ENCODE data around the gene STAC2.

The STAC2 gene

DNA sequence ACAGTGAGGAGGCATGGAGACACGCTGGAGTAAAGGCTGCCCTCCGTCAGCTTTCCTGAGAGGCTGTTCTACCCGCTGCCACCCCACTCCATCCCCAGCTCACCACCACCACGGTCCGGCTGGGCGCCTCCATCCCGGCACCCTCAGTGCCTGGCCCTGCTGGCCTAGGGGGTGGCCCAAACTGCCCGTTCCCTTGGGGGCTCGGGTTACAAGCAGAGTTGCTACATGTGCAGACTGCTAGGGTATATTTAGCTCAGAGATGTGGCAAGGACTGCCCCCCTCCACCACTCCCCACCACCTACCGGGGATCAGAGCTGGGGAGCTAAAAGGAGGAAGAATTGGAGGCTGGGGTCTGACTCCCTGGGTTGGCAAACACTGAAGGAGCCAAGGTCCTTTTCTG lies 32.4 kb downstream of the STAC2 start:
- no peak overlapping the region for H3K27ac ChIP-seq (ENCODE audit: low read length)
- H3K4me1 ChIP-seq (ENCODE audit: control insufficient read depth, low read depth, low read length), result peaks cover 24% of the 10 kb centered on the region
- H3K4me3 ChIP-seq (ENCODE audit: low read length), result no peak overlapping the region
- no peaks in the 10 kb centered on the region for H3K9me3 ChIP-seq (ENCODE audit: control insufficient read depth, low read depth, low read length)
- H3K9ac ChIP-seq (ENCODE audit: low read length), result no peak overlapping the region
- peaks cover 34% of the 10 kb centered on the region for H3K36me3 ChIP-seq (ENCODE audit: control insufficient read depth, low read depth, low read length)
- H3K27me3 ChIP-seq (ENCODE audit: control insufficient read depth, insufficient read depth, low read length), result no peaks in the 10 kb centered on the region

GRCh38 chr17:39192901-39193300 lies 32.8 kb downstream of the STAC2 start:
- Histone ChIP-seq H3K9ac (ENCODE audit: low read length) (no peak overlapping the region), H3K27me3 (ENCODE audit: control insufficient read depth, insufficient read depth, low read length) (no peaks in the 10 kb centered on the region), H3K4me3 (ENCODE audit: low read length) (no peak overlapping the region), H3K4me1 (ENCODE audit: control insufficient read depth, low read depth, low read length) (peaks cover 21% of the 10 kb centered on the region), H3K36me3 (ENCODE audit: control insufficient read depth, low read depth, low read length) (peaks cover 38% of the 10 kb centered on the region), H3K9me3 (ENCODE audit: control insufficient read depth, low read depth, low read length) (no peaks in the 10 kb centered on the region), H3K27ac (ENCODE audit: low read length) (no peak overlapping the region)

- Histone ChIP-seq H3K27ac (ENCODE audit: low read length) (no peak overlapping the region), H3K9ac (ENCODE audit: low read length) (no peak overlapping the region), H3K9me3 (ENCODE audit: control insufficient read depth, low read depth, low read length) (no peaks in the 10 kb centered on the region), H3K36me3 (ENCODE audit: control insufficient read depth, low read depth, low read length) (peaks cover 46% of the 10 kb centered on the region), H3K4me3 (ENCODE audit: low read length) (no peak overlapping the region), H3K27me3 (ENCODE audit: control insufficient read depth, insufficient read depth, low read length) (no peaks in the 10 kb centered on the region), H3K4me1 (ENCODE audit: control insufficient read depth, low read depth, low read length) (peaks cover 20% of the 10 kb centered on the region)
Observed at GRCh38 chr17:39191750-39192510, 33.8 kb downstream of the STAC2 start.

DNA sequence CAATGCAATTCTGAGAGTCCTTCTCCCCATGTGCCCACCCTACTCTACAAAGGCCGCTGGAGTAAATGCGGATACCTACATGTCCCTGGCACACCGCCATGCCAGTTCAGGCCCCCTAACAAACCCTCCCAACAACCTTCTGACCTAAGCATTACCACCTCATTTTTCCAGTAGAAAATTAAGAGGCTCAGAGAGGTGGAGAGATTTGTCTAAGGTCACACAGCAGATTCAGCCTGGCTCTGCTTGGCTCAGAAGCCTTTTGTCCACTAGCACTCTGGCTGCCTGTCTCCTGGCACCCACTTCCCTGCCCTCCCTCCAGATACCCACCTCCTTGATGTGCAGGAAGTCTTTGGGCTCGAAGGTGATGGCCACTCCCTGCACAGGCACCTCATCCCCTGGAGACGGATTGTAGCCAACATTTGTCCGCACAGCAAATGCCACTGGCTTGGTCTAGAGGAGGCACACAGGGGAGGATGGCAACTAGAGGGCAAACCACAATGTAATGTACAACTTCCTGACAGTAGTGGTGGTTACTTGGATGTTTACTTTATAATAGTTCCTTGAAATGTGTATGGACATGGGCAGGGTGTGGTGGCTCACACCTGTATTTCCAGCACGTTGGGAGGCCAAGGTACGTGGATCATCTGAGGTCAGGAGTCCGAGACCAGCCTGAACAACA lies 38.5 kb downstream of the STAC2 start:
- no peaks in the 10 kb centered on the region for H3K27me3 ChIP-seq (ENCODE audit: control insufficient read depth, insufficient read depth, low read length)
- no peaks in the 10 kb centered on the region for H3K9me3 ChIP-seq (ENCODE audit: control insufficient read depth, low read depth, low read length)
- no peak overlapping the region for H3K9ac ChIP-seq (ENCODE audit: low read length)
- H3K27ac ChIP-seq (ENCODE audit: low read length), result no peak overlapping the region
- H3K4me3 ChIP-seq (ENCODE audit: low read length), result no peak overlapping the region
- peaks cover 57% of the 10 kb centered on the region for H3K36me3 ChIP-seq (ENCODE audit: control insufficient read depth, low read depth, low read length)
- H3K4me1 ChIP-seq (ENCODE audit: control insufficient read depth, low read depth, low read length), result no peaks in the 10 kb centered on the region

DNA sequence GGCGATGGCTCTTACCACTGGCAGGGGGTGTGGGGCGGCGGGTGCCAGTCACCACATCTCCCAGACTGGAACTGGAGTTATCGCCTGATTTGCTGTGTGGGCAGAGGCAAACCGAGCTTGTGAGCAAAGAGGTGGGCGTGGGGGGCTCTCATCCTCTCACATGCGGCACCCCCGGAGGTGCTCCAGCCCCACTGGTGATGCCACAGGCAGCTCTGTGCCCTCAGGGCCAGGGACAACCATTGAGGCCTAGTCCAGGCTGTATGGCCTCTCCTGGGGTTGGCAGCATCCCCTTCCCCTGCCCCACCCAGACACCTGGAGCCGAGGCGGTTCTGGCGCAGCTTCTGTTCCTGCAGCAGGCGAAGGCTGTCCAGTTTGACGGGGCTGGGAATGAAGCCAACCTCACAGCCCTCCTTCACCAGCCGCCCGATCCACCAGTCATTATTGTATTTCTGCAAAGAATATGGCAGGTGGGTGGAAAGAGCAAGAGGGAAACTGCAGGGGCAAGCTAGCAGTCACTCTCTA lies 39.2 kb downstream of the STAC2 start:
- H3K4me3 ChIP-seq (ENCODE audit: low read length), result no peak overlapping the region
- no peaks in the 10 kb centered on the region for H3K27me3 ChIP-seq (ENCODE audit: control insufficient read depth, insufficient read depth, low read length)
- no peaks in the 10 kb centered on the region for H3K4me1 ChIP-seq (ENCODE audit: control insufficient read depth, low read depth, low read length)
- no peak overlapping the region for H3K27ac ChIP-seq (ENCODE audit: low read length)
- peaks cover 50% of the 10 kb centered on the region for H3K36me3 ChIP-seq (ENCODE audit: control insufficient read depth, low read depth, low read length)
- H3K9ac ChIP-seq (ENCODE audit: low read length), result no peak overlapping the region
- no peaks in the 10 kb centered on the region for H3K9me3 ChIP-seq (ENCODE audit: control insufficient read depth, low read depth, low read length)

- H3K36me3 ChIP-seq (ENCODE audit: control insufficient read depth, low read depth, low read length), result peaks cover 44% of the 10 kb centered on the region
Observed at GRCh38 chr17:39183720-39184119, 42.0 kb downstream of the STAC2 start.

GRCh38 chr17:39183045-39183444 lies 42.7 kb downstream of the STAC2 start:
- Histone ChIP-seq H3K36me3 (ENCODE audit: control insufficient read depth, low read depth, low read length) (peaks cover 42% of the 10 kb centered on the region), H3K4me3 (ENCODE audit: low read length) (no peak overlapping the region)

More at GRCh38 chr17:39183720-39184119, 42.0 kb downstream of the STAC2 start:
- Histone ChIP-seq H3K9ac (ENCODE audit: low read length) (no peak overlapping the region), H3K4me1 (ENCODE audit: control insufficient read depth, low read depth, low read length) (no peaks in the 10 kb centered on the region), H3K9me3 (ENCODE audit: control insufficient read depth, low read depth, low read length) (no peaks in the 10 kb centered on the region), H3K4me3 (ENCODE audit: low read length) (no peak overlapping the region), H3K27me3 (ENCODE audit: control insufficient read depth, insufficient read depth, low read length) (no peaks in the 10 kb centered on the region), H3K27ac (ENCODE audit: low read length) (no peak overlapping the region)

GRCh38 chr17:39181303-39181702 lies 44.4 kb downstream of the STAC2 start:
- Histone ChIP-seq H3K9me3 (ENCODE audit: control insufficient read depth, low read depth, low read length) (no peaks in the 10 kb centered on the region), H3K4me3 (ENCODE audit: low read length) (no peak overlapping the region), H3K36me3 (ENCODE audit: control insufficient read depth, low read depth, low read length) (peaks cover 27% of the 10 kb centered on the region), H3K9ac (ENCODE audit: low read length) (no peak overlapping the region), H3K27me3 (ENCODE audit: control insufficient read depth, insufficient read depth, low read length) (no peaks in the 10 kb centered on the region), H3K4me1 (ENCODE audit: control insufficient read depth, low read depth, low read length) (no peaks in the 10 kb centered on the region), H3K27ac (ENCODE audit: low read length) (no peak overlapping the region)

More at GRCh38 chr17:39183045-39183444, 42.7 kb downstream of the STAC2 start:
- Histone ChIP-seq H3K9me3 (ENCODE audit: control insufficient read depth, low read depth, low read length) (no peaks in the 10 kb centered on the region), H3K27me3 (ENCODE audit: control insufficient read depth, insufficient read depth, low read length) (no peaks in the 10 kb centered on the region), H3K27ac (ENCODE audit: low read length) (no peak overlapping the region), H3K9ac (ENCODE audit: low read length) (no peak overlapping the region), H3K4me1 (ENCODE audit: control insufficient read depth, low read depth, low read length) (no peaks in the 10 kb centered on the region)

DNA sequence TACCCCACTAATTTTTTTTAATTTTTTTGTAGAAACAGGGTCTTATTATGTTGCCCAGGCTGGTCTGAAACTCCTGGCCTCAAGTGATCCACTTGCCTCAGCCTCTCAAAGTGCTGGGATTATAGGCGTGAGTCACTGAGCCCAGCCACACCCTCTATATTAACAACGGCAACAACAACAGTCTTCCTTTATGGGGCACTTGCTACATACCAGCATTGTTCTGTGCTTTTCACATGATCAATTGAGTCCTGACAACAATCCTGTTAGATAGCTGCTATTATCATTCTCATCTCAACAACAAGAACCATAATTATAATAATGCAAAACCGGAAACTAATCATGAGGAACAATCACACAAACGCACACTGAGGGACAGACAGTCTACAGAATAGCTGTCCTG lies 47.2 kb downstream of the STAC2 start:
- H3K36me3 ChIP-seq (ENCODE audit: control insufficient read depth, low read depth, low read length), result peaks cover 14% of the 10 kb centered on the region
- H3K4me3 ChIP-seq (ENCODE audit: low read length), result no peak overlapping the region
- H3K9me3 ChIP-seq (ENCODE audit: control insufficient read depth, low read depth, low read length), result no peaks in the 10 kb centered on the region
- H3K9ac ChIP-seq (ENCODE audit: low read length), result no peak overlapping the region
- H3K4me1 ChIP-seq (ENCODE audit: control insufficient read depth, low read depth, low read length), result peaks cover 4% of the 10 kb centered on the region
- H3K27ac ChIP-seq (ENCODE audit: low read length), result no peak overlapping the region
- no peaks in the 10 kb centered on the region for H3K27me3 ChIP-seq (ENCODE audit: control insufficient read depth, insufficient read depth, low read length)

- no peak overlapping the region for H3K9ac ChIP-seq (ENCODE audit: low read length)
- no peak overlapping the region for H3K4me3 ChIP-seq (ENCODE audit: low read length)
- H3K27me3 ChIP-seq (ENCODE audit: control insufficient read depth, insufficient read depth, low read length), result no peaks in the 10 kb centered on the region
- H3K9me3 ChIP-seq (ENCODE audit: control insufficient read depth, low read depth, low read length), result no peaks in the 10 kb centered on the region
- H3K36me3 ChIP-seq (ENCODE audit: control insufficient read depth, low read depth, low read length), result peaks cover 4% of the 10 kb centered on the region
- H3K27ac ChIP-seq (ENCODE audit: low read length), result no peak overlapping the region
- peaks cover 4% of the 10 kb centered on the region for H3K4me1 ChIP-seq (ENCODE audit: control insufficient read depth, low read depth, low read length)
Observed at GRCh38 chr17:39177256-39177655, 48.5 kb downstream of the STAC2 start.

DNA sequence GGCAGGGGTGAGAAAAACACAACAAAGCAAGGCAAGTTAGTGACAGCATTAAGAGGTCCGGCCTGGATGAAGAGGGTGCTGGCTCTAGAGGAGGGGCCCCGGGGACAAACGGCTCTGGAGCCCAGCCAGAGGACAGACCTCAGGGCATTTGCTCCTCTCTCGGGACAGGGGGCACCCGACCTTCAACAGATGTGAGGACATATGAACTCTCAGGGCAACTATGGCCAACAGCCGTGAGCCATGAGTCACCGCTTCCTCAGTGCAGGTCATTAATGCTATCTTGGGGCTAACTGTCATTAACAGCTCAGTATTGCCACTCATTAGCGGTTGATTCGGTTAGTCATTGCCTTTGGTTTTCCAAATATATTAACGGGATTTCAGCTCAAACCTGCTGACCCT lies 50.1 kb downstream of the STAC2 start:
- Histone ChIP-seq H3K9ac (ENCODE audit: low read length) (no peak overlapping the region), H3K27me3 (ENCODE audit: control insufficient read depth, insufficient read depth, low read length) (no peaks in the 10 kb centered on the region), H3K4me1 (ENCODE audit: control insufficient read depth, low read depth, low read length) (peaks cover 4% of the 10 kb centered on the region), H3K36me3 (ENCODE audit: control insufficient read depth, low read depth, low read length) (peaks cover 4% of the 10 kb centered on the region), H3K9me3 (ENCODE audit: control insufficient read depth, low read depth, low read length) (no peaks in the 10 kb centered on the region), H3K27ac (ENCODE audit: low read length) (no peak overlapping the region), H3K4me3 (ENCODE audit: low read length) (no peak overlapping the region)
